ENCODE measurements around the gene FREM1. TPM values are rescaled to one million over a fixed set of nuclear protein-coding genes. Genes with fewer than 3 reads are reported as not detected.

FREM1 gene
- total RNA-seq, 1 donor from 2014 or later = 4.3 TPM

- TF ChIP-seq, protein P1, sequence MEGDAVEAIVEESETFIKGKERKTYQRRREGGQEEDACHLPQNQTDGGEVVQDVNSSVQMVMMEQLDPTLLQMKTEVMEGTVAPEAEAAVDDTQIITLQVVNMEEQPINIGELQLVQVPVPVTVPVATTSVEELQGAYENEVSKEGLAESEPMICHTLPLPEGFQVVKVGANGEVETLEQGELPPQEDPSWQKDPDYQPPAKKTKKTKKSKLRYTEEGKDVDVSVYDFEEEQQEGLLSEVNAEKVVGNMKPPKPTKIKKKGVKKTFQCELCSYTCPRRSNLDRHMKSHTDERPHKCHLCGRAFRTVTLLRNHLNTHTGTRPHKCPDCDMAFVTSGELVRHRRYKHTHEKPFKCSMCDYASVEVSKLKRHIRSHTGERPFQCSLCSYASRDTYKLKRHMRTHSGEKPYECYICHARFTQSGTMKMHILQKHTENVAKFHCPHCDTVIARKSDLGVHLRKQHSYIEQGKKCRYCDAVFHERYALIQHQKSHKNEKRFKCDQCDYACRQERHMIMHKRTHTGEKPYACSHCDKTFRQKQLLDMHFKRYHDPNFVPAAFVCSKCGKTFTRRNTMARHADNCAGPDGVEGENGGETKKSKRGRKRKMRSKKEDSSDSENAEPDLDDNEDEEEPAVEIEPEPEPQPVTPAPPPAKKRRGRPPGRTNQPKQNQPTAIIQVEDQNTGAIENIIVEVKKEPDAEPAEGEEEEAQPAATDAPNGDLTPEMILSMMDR (IDR thresholded peaks at IDR 0.05) = peak; percentile 68
- DNase-seq (no peak), ATAC-seq (peak in 1 of 2 donors; percentile 57)
- H3K4me3 ChIP-seq = no peak overlapping the region
- no peaks in the 10 kb centered on the region for H3K4me1 ChIP-seq
- intact Hi-C loops (cut with DNase I) = loop anchor here (5.0 kb wide), 1 partner anchor 151 kb away; no protein-coding TSS in a partner anchor
- H3K27ac ChIP-seq = no peak overlapping the region
- no peaks in the 10 kb centered on the region for H3K27me3 ChIP-seq (ENCODE audit: low read depth)
- H3K36me3 ChIP-seq = no peaks in the 10 kb centered on the region
- no peaks in the 10 kb centered on the region for H3K9me3 ChIP-seq
Measured at GRCh38 chr9:14768405-14769229, 141.6 kb downstream of the FREM1 start.

DNA sequence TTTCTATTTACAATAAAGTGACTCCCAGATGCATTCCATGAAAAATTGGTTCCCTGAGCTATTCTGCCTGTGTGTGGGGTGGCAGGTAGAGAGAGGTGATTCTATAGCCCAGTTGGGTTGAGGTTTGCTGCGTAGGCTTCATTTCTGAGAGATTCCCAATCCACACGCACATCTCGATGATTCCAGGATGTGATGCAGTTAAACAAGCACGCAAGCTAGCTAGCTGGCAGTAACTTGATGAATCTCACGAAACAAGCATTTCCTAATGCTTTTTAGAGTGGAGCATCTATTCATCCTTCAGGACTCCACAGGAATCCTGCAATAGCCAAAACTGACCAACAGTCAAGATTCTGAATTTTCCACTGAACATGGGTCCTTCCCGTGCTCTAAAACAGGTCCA, 143.9 kb downstream of the FREM1 start:
- H3K4me3 ChIP-seq = no peak overlapping the region
- DNase-seq = no peak
- no peaks in the 10 kb centered on the region for H3K4me1 ChIP-seq
- no peaks in the 10 kb centered on the region for H3K36me3 ChIP-seq
- no peak overlapping the region for H3K27ac ChIP-seq
- H3K9me3 ChIP-seq = no peaks in the 10 kb centered on the region
- no peaks in the 10 kb centered on the region for H3K27me3 ChIP-seq (ENCODE audit: low read depth)
- intact Hi-C loops (cut with DNase I) = loop anchor here (5.0 kb wide), 1 partner anchor 149 kb away; no protein-coding TSS in a partner anchor
- no peak for ATAC-seq
- TF ChIP-seq, protein P1 (IDR thresholded peaks at IDR 0.05) = no peak

DNA sequence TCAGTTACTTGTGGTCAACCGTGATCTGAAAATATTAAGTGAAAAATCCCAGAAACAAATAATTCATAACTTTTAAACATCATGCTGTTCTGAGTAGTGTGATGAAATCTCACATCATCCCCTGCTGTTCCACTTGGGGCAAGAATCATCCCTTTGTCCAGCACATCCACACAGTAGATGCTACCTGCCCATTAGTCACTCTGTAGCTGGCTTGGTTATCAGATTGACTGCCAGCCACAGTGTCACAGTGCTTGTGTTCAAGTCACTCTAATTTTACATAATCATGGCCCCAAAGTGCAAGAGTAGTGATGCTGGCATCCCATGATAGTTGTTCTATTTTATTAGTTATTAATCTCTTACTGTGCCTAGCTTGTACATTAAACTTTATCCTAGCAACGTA, 148.6 kb downstream of the FREM1 start:
- no peaks in the 10 kb centered on the region for H3K27me3 ChIP-seq (ENCODE audit: low read depth)
- DNase-seq (no peak), ATAC-seq (no peak)
- H3K9me3 ChIP-seq = no peaks in the 10 kb centered on the region
- intact Hi-C loops (cut with DNase I) = no loop called here
- H3K27ac ChIP-seq = no peak overlapping the region
- TF ChIP-seq, protein P1 (IDR thresholded peaks at IDR 0.05) = no peak
- H3K4me1 ChIP-seq = no peaks in the 10 kb centered on the region
- no peaks in the 10 kb centered on the region for H3K36me3 ChIP-seq
- H3K4me3 ChIP-seq = no peak overlapping the region

GRCh38 chr9:14760060-14760459, 150.2 kb downstream of the FREM1 start:
- H3K9me3 ChIP-seq = no peaks in the 10 kb centered on the region
- no peak overlapping the region for H3K27ac ChIP-seq
- DNase-seq = no peak
- H3K36me3 ChIP-seq = no peaks in the 10 kb centered on the region
- no peak overlapping the region for H3K4me3 ChIP-seq
- no peaks in the 10 kb centered on the region for H3K4me1 ChIP-seq
- TF ChIP-seq, protein P1 (IDR thresholded peaks at IDR 0.05) = no peak
- H3K27me3 ChIP-seq (ENCODE audit: low read depth) = no peaks in the 10 kb centered on the region
- intact Hi-C loops (cut with DNase I) = no loop called here
- ATAC-seq = no peak

- Histone ChIP-seq H3K4me1 (no peaks in the 10 kb centered on the region), H3K27me3 (ENCODE audit: low read depth) (no peaks in the 10 kb centered on the region), H3K27ac (no peak overlapping the region), H3K9me3 (no peaks in the 10 kb centered on the region), H3K36me3 (no peaks in the 10 kb centered on the region), H3K4me3 (no peak overlapping the region)
- ATAC-seq (no peak), DNase-seq (no peak)
- intact Hi-C loops (cut with DNase I) = no loop called here
- TF ChIP-seq, protein P1 (IDR thresholded peaks at IDR 0.05) = no peak
Measured at GRCh38 chr9:14756291-14756690, 153.9 kb downstream of the FREM1 start.

Data from lower lobe of right lung (tissue), 2 donors.